GM19193 (cell line): ENCODE data around the gene CCDC43.
A peak's percentile ranks its signal among the peaks of the same experiment; 100 is the strongest.

Source experiments
- POLR2A ChIP-seq: IDR thresholded peaks from 4 replicates; pipeline ENCODE4 v1.6.1; 2011; ENCODE audit not compliant: insufficient read depth, insufficient read length; ENCODE audit errors: extremely low read depth

CCDC43 gene

GRCh38 chr17:44636562-44636961, 53.0 kb downstream of the CCDC43 start:
- no peak for TF ChIP-seq POLR2A

- TF ChIP-seq POLR2A, result no peak
Observed at GRCh38 chr17:44633998-44634397, 55.6 kb downstream of the CCDC43 start.

- no peak for TF ChIP-seq POLR2A
Observed at GRCh38 chr17:44630703-44631102, 58.9 kb downstream of the CCDC43 start.

- TF ChIP-seq POLR2A, result no peak
Observed at GRCh38 chr17:44629314-44629713, 60.3 kb downstream of the CCDC43 start.

GRCh38 chr17:44628243-44629188, 61.1 kb downstream of the CCDC43 start:
- peak; percentile 53 for TF ChIP-seq POLR2A

- no peak for TF ChIP-seq POLR2A
Observed at GRCh38 chr17:44627513-44628242, 61.9 kb downstream of the CCDC43 start.
